ENCODE data around the gene GMDS. TPM values are rescaled to one million over a fixed set of nuclear protein-coding genes. Genes with fewer than 3 reads are reported as not detected.

GMDS gene
- total RNA-seq, 1 donor from 2014 or later = 30.1 TPM

DNA sequence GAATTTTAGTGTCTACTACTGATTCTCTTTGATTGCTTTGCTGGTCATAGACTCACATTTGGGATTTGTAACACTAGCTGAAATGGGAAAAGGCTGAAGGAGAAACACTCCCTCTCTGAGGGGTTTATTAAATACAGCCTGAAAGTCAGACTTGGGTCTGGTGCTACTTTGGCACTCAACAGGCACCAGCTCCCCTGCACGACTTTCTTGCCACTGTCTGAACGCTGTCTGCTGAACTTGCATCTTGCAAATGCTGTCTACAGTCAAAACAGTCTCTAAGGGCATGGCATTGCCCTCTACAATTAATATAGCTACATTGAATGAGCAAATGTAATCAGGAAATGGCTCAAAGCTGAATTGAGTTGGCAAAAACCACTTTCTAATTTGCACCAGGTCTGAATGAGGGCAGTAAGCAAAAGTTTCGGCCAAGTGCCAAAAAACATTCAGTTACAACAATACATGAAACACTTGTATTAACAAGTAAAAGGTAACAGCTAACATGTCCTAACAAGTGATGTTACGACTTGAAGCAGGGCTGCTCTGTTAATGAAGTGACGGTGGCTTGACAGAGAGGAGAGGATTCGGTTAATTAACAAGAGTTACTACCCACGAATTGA is 516.2 kb downstream of the GMDS start:
- TF ChIP-seq, protein P1, sequence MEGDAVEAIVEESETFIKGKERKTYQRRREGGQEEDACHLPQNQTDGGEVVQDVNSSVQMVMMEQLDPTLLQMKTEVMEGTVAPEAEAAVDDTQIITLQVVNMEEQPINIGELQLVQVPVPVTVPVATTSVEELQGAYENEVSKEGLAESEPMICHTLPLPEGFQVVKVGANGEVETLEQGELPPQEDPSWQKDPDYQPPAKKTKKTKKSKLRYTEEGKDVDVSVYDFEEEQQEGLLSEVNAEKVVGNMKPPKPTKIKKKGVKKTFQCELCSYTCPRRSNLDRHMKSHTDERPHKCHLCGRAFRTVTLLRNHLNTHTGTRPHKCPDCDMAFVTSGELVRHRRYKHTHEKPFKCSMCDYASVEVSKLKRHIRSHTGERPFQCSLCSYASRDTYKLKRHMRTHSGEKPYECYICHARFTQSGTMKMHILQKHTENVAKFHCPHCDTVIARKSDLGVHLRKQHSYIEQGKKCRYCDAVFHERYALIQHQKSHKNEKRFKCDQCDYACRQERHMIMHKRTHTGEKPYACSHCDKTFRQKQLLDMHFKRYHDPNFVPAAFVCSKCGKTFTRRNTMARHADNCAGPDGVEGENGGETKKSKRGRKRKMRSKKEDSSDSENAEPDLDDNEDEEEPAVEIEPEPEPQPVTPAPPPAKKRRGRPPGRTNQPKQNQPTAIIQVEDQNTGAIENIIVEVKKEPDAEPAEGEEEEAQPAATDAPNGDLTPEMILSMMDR (IDR thresholded peaks at IDR 0.05) = no peak
- peaks cover 27% of the 10 kb centered on the region for H3K36me3 Mint-ChIP-seq (ENCODE audit: low read depth)

DNA sequence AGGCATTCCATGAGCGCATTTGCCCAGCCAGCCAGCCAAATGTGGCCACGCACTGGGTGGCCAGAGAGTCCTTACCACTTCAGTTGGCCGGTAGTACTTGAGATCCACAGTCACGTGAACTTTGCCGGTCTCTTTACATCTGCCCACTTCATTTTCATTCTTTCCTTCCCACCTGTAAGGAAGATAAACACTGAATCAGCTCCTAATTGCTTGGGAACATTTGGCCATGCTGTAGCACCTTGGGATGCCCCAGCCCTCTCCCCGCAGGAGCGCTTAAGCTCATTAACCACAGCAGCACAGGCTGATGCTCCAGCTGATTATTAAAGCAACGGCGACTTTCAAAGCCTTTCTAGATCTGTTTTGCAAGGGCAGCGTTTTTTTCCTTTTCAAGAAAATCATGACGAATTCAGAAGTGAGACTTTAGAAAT is 519.0 kb downstream of the GMDS start:
- Mint-ChIP-seq H3K4me1 (no peaks in the 10 kb centered on the region), H3K27ac (no peak overlapping the region), H3K9me3 (peaks cover 6% of the 10 kb centered on the region), H3K27me3 (no peaks in the 10 kb centered on the region), H3K36me3 (ENCODE audit: low read depth) (peaks cover 30% of the 10 kb centered on the region), H3K4me3 (no peak overlapping the region)
- POLR2A ChIA-PET = no interaction called here
- TF ChIP-seq, protein P1 (IDR thresholded peaks at IDR 0.05) = no peak
- intact Hi-C loops (cut with micrococcal nuclease) = no loop called here
- CTCF ChIA-PET = no interaction called here
- ATAC-seq (ENCODE audit: low read depth) = no peak
- DNase-seq = no peak

More for the DNA sequence above, 516.2 kb downstream of the GMDS start:
- ChIA-PET POLR2A (interaction anchor here (1.0 kb wide), 1 partner anchor 10 kb away, joined by 3 read pairs; no protein-coding TSS in a partner anchor), CTCF (interaction anchor here (1.5 kb wide), 1 partner anchor 375 kb away, joined by 4 read pairs; no protein-coding TSS in a partner anchor)
- no peaks in the 10 kb centered on the region for H3K4me1 Mint-ChIP-seq
- peaks cover 6% of the 10 kb centered on the region for H3K9me3 Mint-ChIP-seq
- DNase-seq = no peak
- H3K4me3 Mint-ChIP-seq = no peak overlapping the region
- intact Hi-C loops (cut with micrococcal nuclease) = no loop called here
- no peaks in the 10 kb centered on the region for H3K27me3 Mint-ChIP-seq
- no peak overlapping the region for H3K27ac Mint-ChIP-seq
- ATAC-seq (ENCODE audit: low read depth) = no peak

DNA sequence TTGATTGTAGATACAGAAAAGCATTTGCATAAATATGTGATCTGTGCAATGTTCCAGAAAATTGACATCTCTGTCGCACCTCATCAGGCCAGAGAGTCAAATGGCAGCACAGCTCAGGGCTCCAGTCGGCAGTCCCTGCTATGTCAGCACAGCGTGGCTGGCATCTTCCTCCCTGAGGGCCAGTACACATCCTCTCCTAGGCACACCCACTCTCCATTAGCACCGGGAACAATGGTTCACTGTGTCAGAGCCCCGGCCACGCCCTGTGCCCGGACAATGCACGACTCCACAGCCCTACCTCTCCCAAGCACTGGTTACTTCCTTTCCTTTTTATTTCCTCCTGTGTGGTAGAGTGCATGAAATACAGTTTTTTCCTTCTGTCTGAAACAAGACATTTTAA is 520.8 kb downstream of the GMDS start:
- intact Hi-C loops (cut with micrococcal nuclease) = no loop called here
- TF ChIP-seq, protein P1 (IDR thresholded peaks at IDR 0.05) = no peak
- DNase-seq = no peak
- POLR2A ChIA-PET = no interaction called here
- H3K4me1 Mint-ChIP-seq = no peaks in the 10 kb centered on the region
- no peak overlapping the region for H3K27ac Mint-ChIP-seq
- ATAC-seq (ENCODE audit: low read depth) = no peak
- H3K9me3 Mint-ChIP-seq = no peaks in the 10 kb centered on the region
- no peak overlapping the region for H3K4me3 Mint-ChIP-seq
- no peaks in the 10 kb centered on the region for H3K27me3 Mint-ChIP-seq
- H3K36me3 Mint-ChIP-seq (ENCODE audit: low read depth) = peaks cover 26% of the 10 kb centered on the region
- CTCF ChIA-PET = no interaction called here

DNA sequence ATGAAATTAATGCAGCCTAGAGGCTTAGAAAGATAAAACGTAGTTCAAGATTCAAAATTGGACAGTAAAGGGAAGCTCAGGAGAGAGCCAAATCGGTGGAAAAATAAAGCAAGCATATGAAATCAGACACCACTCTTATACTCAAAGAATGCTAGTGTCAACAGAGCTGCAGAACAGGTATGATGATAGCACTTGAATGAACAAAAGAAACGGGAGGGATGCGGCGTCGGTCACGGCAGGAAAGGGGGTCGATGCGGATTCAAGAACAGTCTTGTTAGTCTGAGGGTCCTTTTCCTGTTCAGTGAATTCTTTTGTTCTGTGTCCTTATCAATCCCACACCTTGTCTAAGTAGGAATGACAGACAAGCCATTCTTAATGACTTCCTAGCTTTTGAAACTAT is 521.3 kb downstream of the GMDS start:
- ChIA-PET CTCF (no interaction called here), POLR2A (interaction anchor here (0.9 kb wide), 1 partner anchor 12 kb away, joined by 5 read pairs; no protein-coding TSS in a partner anchor)
- Mint-ChIP-seq H3K4me1 (no peaks in the 10 kb centered on the region), H3K9me3 (no peaks in the 10 kb centered on the region), H3K4me3 (no peak overlapping the region), H3K27me3 (no peaks in the 10 kb centered on the region), H3K27ac (no peak overlapping the region), H3K36me3 (ENCODE audit: low read depth) (peaks cover 26% of the 10 kb centered on the region)
- ATAC-seq (ENCODE audit: low read depth) (no peak), DNase-seq (no peak)
- intact Hi-C loops (cut with micrococcal nuclease) = no loop called here
- TF ChIP-seq, protein P1 (IDR thresholded peaks at IDR 0.05) = no peak

DNA sequence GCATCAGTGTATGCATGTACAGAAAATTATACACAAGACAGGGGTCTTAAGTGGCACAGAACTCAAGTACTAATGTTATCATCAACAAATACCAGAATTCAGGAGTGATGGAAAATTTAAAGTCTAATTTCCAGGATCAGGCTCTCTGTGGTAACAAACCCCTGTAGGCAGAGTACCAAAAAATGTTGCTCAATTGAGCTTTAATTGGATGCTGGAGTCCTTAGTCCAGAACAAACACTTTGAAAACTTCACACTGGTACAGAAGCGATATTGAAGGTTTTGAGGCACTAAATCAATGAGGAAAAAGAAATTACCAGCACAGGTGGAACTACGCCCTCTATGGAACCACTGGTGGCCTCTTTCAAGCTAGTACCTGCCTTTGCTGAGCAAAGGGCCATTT is 522.6 kb downstream of the GMDS start:
- CTCF ChIA-PET = no interaction called here

More for the DNA sequence above, 522.6 kb downstream of the GMDS start:
- H3K36me3 Mint-ChIP-seq (ENCODE audit: low read depth) = peaks cover 24% of the 10 kb centered on the region
- DNase-seq = no peak
- H3K27me3 Mint-ChIP-seq = no peaks in the 10 kb centered on the region
- TF ChIP-seq, protein P1 (IDR thresholded peaks at IDR 0.05) = no peak
- no peak for ATAC-seq (ENCODE audit: low read depth)
- no peak overlapping the region for H3K27ac Mint-ChIP-seq
- no peaks in the 10 kb centered on the region for H3K4me1 Mint-ChIP-seq
- H3K4me3 Mint-ChIP-seq = no peak overlapping the region
- POLR2A ChIA-PET = no interaction called here
- H3K9me3 Mint-ChIP-seq = no peaks in the 10 kb centered on the region
- intact Hi-C loops (cut with micrococcal nuclease) = no loop called here
